Uterus (tissue), 4 donors: ENCODE results near the gene CLSTN2. TPM values are rescaled to one million over a fixed set of nuclear protein-coding genes. Genes with fewer than 3 reads are reported as not detected.

ENCODE experiments used
- DNase-seq, 2 donors: peaks; one replicate each; pipeline ENCODE4 v3.0.0-alpha.2; 2019 to 2020
- H3K27ac ChIP-seq, 2 donors: fragments of 200-600 bp; sonication (generic); 1 replicate in 1 of 2; 2 replicates in 1 of 2; pipeline ENCODE4 v1.5.1; 2016 to 2018
- H3K27me3 ChIP-seq, 2 donors: fragments of 200-600 bp; sonication (generic); one replicate each; pipeline ENCODE4 v1.5.1; 2018 to 2019; ENCODE audit warnings: control low read depth in 1 of 2
- H3K36me3 ChIP-seq, 2 donors: fragments of 200-600 bp; sonication (generic); one replicate each; pipeline ENCODE4 v1.5.1; 2019; ENCODE audit warnings: control low read depth in 1 of 2
- H3K4me1 ChIP-seq, 2 donors: fragments of 200-600 bp; sonication (generic); one replicate each; pipeline ENCODE4 v1.5.1; 2018 to 2019; ENCODE audit warnings: control low read depth in 1 of 2
- H3K4me3 ChIP-seq, 2 donors: fragments of 200-600 bp; sonication (generic); 1 replicate in 1 of 2; 2 replicates in 1 of 2; pipeline ENCODE4 v1.5.1; 2018 to 2019; ENCODE audit warnings: mild to moderate bottlenecking in 1 of 2
- H3K9me3 ChIP-seq, 2 donors: fragments of 200-600 bp; sonication (generic); one replicate each; pipeline ENCODE4 v1.5.1; 2019; ENCODE audit warnings: control low read depth in 1 of 2
- CTCF ChIP-seq, 4 experiments: fragments of 200-600 bp in 2 of 4; fragments of 450-650 bp in 2 of 4; sonication (generic) in 2 of 4; IDR thresholded peaks; one replicate each; pipeline ENCODE4 v1.5.1; 2016 to 2019; ENCODE audit warnings: antibody characterized with exemption in 4 of 4, mild to moderate bottlenecking in 2 of 4, moderate library complexity in 1 of 4
- POLR2A ChIP-seq, 2 donors: fragments of 450-650 bp; IDR thresholded peaks; one replicate each; pipeline ENCODE4 v1.6.1; 2016; ENCODE audit warnings: antibody characterized with exemption in 2 of 2, mild to moderate bottlenecking in 1 of 2, moderate library complexity in 1 of 2
- intact Hi-C: fragments of 100-400 bp; cut with DNase I; formaldehyde crosslinking; loops from one replicate; pipeline ENCODE4 v1.15.1; 2023; ENCODE audit warnings: low total_unique reads
- total RNA-seq, 4 donors: library from RNA; depleted of rRNA in 3 of 4; stranded (reverse); fragments of >200 nt in 3 of 4; gene quantifications; one replicate each; pipeline versions ENCODE4 v1.1.0 to v1.2.4, GENCODE V29; 2014 to 2023
- donor health status: DM: yes; HTN: yes; CAD: no.

The CLSTN2 gene
- total RNA-seq, 4 donors from 2014 or later, result 4.7 to 32.2 (median 19.2) TPM

GRCh38 chr3:140004271-140004670, 69.3 kb downstream of the CLSTN2 start:
- Histone ChIP-seq H3K36me3 (no peaks in the 10 kb centered on the region), H3K9me3 (no peaks in the 10 kb centered on the region), H3K4me1 (no peaks in the 10 kb centered on the region), H3K27ac (no peak overlapping the region), H3K4me3 (no peak overlapping the region), H3K27me3 (no peaks in the 10 kb centered on the region)
- DNase-seq, result no peak
- TF ChIP-seq POLR2A (IDR thresholded peaks at IDR 0.05), result no peak
- TF ChIP-seq CTCF (IDR thresholded peaks at IDR 0.05), result no peak
- intact Hi-C loops, result no loop called here

- no peak overlapping the region for H3K4me3 ChIP-seq
- no peaks in the 10 kb centered on the region for H3K4me1 ChIP-seq
- H3K9me3 ChIP-seq, result no peaks in the 10 kb centered on the region
- no peaks in the 10 kb centered on the region for H3K27me3 ChIP-seq
- no peak for DNase-seq
- no peak overlapping the region for H3K27ac ChIP-seq
- H3K36me3 ChIP-seq, result no peaks in the 10 kb centered on the region
- intact Hi-C loops, result no loop called here
- no peak for TF ChIP-seq POLR2A (IDR thresholded peaks at IDR 0.05)
- TF ChIP-seq CTCF (IDR thresholded peaks at IDR 0.05), result no peak
Measured at GRCh38 chr3:140006331-140006730, 71.3 kb downstream of the CLSTN2 start.

- no peaks in the 10 kb centered on the region for H3K27me3 ChIP-seq
- no peak for DNase-seq
Measured at GRCh38 chr3:140007081-140007480, 72.1 kb downstream of the CLSTN2 start.

GRCh38 chr3:140007911-140008869, 73.2 kb downstream of the CLSTN2 start:
- H3K27me3 ChIP-seq, result no peaks in the 10 kb centered on the region
- no peaks in the 10 kb centered on the region for H3K4me1 ChIP-seq
- no peak overlapping the region for H3K4me3 ChIP-seq
- DNase-seq, result no peak
- no peak overlapping the region for H3K27ac ChIP-seq
- intact Hi-C loops, result no loop called here
- no peaks in the 10 kb centered on the region for H3K36me3 ChIP-seq
- H3K9me3 ChIP-seq, result no peaks in the 10 kb centered on the region
- TF ChIP-seq POLR2A (IDR thresholded peaks at IDR 0.05) (no peak), CTCF (IDR thresholded peaks at IDR 0.05) (no peak)

More at GRCh38 chr3:140007081-140007480, 72.1 kb downstream of the CLSTN2 start:
- Histone ChIP-seq H3K4me1 (no peaks in the 10 kb centered on the region), H3K36me3 (no peaks in the 10 kb centered on the region), H3K9me3 (no peaks in the 10 kb centered on the region), H3K27ac (no peak overlapping the region), H3K4me3 (no peak overlapping the region)
- intact Hi-C loops, result no loop called here
- no peak for TF ChIP-seq CTCF (IDR thresholded peaks at IDR 0.05)
- TF ChIP-seq POLR2A (IDR thresholded peaks at IDR 0.05), result no peak

GRCh38 chr3:140010391-140010790, 75.4 kb downstream of the CLSTN2 start:
- intact Hi-C loops, result no loop called here
- DNase-seq, result no peak
- Histone ChIP-seq H3K9me3 (no peaks in the 10 kb centered on the region), H3K4me3 (no peak overlapping the region), H3K4me1 (no peaks in the 10 kb centered on the region), H3K27me3 (no peaks in the 10 kb centered on the region), H3K36me3 (no peaks in the 10 kb centered on the region), H3K27ac (no peak overlapping the region)
- TF ChIP-seq CTCF (IDR thresholded peaks at IDR 0.05), result no peak
- TF ChIP-seq POLR2A (IDR thresholded peaks at IDR 0.05), result no peak
